HG02588 (cell line): Measurements from ENCODE around the gene HES4.
A peak's percentile ranks its signal among the peaks of the same experiment; 100 is the strongest.

Experiments
- ATAC-seq: cut with Tn5 transposase; IDR thresholded peaks from one replicate; pipeline ENCODE4 v1.9.1; 2021; ENCODE audit warnings: mild to moderate bottlenecking, moderate library complexity; ENCODE audit not compliant: unreplicated experiment

Gene HES4, protein sequence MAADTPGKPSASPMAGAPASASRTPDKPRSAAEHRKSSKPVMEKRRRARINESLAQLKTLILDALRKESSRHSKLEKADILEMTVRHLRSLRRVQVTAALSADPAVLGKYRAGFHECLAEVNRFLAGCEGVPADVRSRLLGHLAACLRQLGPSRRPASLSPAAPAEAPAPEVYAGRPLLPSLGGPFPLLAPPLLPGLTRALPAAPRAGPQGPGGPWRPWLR

DNA sequence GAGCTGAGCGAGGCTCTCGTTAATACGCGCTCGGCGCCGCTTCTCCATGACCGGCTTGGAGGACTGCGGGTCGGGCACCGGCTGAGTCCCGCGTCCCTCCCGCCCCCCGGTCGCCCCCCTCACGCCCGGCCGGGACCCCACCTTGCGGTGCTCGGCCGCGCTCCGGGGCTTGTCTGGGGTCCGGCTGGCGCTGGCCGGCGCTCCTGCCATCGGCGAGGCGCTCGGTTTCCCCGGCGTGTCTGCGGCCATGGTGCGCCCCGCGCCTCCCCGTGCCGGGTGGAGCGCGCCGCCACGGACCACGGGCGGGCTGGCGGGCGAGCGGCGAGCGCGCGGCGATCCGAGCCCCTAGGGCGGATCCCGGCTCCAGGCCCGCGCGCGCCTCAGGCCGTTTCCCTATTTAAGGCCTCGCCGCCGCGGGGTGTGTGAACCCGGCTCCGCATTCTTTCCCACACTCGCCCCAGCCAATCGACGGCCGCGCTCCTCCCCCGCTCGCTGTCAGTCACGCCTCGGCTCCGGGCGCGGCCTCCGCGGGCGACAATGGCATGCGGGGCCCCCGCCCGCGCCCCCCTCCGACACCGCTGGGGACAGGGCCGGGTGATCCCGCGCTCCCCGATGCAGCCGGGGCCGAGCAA is at the start of gene HES4:
Gene HES4, minus strand, starts transcription at position 373 of the 632 bp plus-strand sequence. Its CDS starts 124 bp downstream, at position 249.
- ATAC-seq, result no peak

DNA sequence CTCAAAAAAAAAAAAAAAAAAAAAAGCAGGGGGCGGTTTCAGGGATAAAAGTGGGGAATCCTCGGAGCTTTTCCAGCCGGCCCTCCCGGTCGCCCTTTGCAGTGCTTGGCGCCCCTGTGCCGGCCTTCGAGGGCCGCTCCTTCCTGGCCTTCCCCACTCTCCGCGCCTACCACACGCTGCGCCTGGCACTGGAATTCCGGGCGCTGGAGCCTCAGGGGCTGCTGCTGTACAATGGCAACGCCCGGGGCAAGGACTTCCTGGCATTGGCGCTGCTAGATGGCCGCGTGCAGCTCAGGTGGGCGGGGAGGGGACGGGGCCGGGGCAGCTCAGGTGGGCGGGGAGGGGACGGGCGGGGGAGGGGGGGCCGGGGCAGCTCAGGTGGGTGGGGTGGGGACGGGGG is 48.9 kb upstream of the HES4 start:
- ATAC-seq, result no peak

DNA sequence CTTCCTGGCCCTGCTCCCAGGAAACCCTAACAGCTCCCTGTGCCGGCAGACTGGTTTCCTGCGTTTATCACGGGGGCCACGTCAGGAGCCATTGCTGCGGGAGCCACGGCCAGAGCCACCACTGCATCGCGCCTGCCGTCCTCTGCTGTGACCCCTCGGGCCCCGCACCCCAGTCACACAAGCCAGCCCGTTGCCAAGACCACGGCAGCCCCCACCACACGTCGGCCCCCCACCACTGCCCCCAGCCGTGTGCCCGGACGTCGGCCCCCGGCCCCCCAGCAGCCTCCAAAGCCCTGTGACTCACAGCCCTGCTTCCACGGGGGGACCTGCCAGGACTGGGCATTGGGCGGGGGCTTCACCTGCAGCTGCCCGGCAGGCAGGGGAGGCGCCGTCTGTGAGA is 48.1 kb upstream of the HES4 start:
- no peak for ATAC-seq

DNA sequence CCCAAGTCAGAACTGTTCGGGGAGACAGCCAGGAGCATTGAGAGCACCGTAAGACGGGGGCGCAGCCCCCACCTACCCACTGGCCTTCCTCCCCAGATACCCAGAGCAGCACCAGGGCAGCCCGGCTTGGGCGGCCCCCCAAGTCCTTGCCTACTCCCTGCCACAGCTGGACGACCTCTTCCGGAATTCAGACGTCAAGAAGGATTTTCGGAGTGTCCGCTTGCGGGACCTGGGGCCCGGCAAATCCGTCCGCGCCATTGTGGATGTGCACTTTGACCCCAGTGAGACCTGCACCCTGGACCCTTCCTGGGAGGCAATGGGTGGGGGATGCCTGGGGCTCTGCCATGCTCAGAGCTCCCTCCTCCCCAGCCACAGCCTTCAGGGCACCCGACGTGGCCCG is 47.5 kb upstream of the HES4 start:
- ATAC-seq, result no peak

DNA sequence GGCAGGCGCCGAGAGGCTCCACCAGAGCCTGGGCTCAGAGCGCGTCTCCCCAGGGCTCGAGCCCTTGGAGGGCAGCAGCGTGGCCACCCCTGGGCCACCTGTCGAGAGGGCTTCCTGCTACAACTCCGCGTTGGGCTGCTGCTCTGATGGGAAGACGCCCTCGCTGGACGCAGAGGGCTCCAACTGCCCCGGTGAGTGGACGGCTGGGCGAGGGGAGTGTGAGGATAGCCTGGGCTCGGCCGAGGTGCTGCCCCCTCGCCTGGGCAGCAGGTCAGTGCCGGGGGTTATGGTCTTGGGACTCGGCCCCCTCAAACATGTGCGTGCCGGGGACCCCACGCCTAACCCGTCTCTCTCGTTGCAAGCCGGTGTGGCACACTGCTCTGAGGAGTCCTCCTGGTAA is 46.9 kb upstream of the HES4 start:
- ATAC-seq, result no peak

DNA sequence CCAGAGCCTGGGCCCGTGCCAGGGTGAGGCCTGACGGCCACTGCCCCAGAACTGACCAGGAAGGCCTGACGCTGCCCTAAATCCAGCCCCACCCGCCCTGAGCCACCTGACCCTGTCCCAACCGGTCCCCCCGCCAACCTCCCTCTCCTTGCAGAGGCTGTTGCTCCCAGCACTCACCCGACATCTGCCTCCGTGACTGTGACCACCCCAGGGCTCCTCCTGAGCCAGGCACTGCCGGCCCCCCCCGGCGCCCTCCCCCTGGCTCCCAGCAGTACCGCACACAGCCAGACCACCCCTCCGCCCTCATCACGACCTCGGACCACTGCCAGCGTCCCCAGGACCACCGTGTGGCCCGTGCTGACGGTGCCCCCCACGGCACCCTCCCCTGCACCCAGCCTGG is 46.3 kb upstream of the HES4 start:
- ATAC-seq, result no peak

DNA sequence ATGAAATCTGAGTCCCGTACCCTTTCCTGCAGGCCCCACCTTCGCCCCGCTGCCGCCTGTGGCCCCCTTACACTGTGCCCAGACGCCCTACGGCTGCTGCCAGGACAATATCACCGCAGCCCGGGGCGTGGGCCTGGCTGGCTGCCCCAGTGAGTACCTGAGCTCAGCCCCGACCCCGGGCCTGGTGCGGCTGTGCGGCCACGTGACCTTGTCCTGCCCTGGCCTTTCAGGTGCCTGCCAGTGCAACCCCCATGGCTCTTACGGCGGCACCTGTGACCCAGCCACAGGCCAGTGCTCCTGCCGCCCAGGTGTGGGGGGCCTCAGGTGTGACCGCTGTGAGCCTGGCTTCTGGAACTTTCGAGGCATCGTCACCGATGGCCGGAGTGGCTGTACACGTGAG is 45.2 kb upstream of the HES4 start:
- no peak for ATAC-seq

DNA sequence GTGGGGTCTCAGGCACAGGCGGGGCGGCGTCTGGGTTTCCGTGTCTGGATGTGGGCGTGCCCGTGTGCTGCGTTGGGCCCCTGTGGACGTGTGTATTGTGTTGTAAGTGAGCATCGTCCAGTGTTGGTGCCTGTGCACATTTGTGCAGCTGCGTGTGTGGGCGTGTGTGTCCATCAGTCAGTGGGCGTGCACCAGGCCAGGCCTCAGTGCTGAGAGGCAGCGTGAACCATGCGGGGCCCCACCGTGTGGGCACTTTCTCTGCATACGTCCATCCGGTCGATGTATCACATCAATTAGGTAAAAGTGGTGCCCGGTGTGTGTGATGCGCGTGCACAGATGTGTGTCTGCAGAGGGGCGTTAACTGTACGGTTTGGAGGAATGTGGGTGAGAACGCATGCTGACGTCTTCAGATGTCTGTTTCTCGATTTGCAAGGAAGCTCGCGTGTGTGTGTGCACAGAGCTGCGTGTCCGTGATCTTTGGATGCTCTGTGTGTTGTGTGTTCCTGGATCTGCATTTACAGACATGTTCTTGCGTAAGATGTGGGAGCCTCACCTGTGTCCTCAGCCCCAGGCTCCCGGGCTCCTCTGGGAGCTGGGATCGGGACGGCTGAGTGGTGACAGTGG is 44.7 kb upstream of the HES4 start:
- no peak for ATAC-seq

DNA sequence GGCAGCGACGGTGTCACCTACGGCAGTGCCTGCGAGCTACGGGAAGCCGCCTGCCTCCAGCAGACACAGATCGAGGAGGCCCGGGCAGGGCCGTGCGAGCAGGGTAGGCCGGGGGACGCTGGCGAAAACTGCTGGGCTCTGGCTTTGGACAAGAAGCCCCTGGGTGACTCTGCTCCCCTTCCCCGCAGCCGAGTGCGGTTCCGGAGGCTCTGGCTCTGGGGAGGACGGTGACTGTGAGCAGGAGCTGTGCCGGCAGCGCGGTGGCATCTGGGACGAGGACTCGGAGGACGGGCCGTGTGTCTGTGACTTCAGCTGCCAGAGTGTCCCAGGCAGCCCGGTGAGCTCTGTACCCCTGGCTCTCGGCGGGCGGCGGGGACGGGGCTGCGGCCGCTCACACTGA is 44.0 kb upstream of the HES4 start:
- ATAC-seq, result no peak

DNA sequence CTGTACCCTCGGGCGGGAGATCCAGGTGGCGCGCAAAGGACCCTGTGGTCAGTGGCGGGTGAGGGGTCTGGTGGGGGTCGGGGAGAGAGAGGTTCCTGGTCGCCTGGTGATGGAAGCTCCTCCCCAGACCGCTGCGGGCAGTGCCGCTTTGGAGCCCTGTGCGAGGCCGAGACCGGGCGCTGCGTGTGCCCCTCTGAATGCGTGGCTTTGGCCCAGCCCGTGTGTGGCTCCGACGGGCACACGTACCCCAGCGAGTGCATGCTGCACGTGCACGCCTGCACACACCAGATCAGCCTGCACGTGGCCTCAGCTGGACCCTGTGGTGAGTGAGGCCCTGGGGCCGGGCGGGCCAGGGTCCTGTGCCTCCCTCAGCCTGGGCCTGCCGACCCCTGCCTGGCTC is 43.5 kb upstream of the HES4 start:
- ATAC-seq, result no peak

DNA sequence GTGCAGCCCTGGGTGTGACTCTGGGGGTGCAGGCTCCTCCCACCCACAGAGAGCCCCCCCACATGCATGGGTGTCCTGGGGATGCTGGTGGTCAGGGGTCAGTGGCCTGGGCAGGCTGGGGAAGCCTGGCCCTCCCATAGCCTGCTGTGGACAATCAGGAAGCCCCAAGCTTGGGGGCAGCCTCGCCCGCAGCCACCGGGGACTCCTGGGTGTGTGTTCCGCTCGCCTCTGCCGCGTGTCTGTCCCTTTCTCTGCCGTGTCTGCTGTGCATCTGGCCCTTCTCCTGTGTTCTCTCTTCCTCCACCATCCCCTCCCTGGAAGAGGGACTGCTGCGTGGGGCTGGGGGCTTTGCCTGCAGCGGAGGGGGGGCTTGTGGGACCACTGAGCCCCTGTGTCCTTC is 42.9 kb upstream of the HES4 start:
- no peak for ATAC-seq

DNA sequence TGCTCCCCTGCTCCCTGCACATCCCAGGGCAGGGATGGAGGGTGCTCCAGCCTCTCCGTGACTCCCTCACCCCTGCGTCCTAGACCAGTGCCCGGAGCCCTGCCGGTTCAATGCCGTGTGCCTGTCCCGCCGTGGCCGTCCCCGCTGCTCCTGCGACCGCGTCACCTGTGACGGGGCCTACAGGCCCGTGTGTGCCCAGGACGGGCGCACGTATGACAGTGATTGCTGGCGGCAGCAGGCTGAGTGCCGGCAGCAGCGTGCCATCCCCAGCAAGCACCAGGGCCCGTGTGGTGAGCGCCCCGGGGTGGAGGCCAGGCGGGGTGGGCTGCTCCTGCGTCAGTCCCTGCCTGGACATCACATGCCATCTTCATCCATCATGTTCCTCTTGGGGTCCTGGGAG is 42.0 kb upstream of the HES4 start:
- no peak for ATAC-seq

DNA sequence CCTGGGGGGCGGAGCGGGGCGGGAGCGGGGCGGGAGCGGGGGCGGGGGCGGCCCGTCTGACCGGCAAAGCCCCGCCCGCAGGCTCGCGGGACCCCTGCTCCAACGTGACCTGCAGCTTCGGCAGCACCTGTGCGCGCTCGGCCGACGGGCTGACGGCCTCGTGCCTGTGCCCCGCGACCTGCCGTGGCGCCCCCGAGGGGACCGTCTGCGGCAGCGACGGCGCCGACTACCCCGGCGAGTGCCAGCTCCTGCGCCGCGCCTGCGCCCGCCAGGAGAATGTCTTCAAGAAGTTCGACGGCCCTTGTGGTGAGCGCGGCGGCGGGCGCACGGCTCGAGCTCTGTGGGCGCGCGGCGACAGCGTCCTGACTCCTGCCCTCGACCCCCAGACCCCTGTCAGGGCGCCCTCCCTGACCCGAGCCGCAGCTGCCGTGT is 41.2 kb upstream of the HES4 start:
- no peak for ATAC-seq

DNA sequence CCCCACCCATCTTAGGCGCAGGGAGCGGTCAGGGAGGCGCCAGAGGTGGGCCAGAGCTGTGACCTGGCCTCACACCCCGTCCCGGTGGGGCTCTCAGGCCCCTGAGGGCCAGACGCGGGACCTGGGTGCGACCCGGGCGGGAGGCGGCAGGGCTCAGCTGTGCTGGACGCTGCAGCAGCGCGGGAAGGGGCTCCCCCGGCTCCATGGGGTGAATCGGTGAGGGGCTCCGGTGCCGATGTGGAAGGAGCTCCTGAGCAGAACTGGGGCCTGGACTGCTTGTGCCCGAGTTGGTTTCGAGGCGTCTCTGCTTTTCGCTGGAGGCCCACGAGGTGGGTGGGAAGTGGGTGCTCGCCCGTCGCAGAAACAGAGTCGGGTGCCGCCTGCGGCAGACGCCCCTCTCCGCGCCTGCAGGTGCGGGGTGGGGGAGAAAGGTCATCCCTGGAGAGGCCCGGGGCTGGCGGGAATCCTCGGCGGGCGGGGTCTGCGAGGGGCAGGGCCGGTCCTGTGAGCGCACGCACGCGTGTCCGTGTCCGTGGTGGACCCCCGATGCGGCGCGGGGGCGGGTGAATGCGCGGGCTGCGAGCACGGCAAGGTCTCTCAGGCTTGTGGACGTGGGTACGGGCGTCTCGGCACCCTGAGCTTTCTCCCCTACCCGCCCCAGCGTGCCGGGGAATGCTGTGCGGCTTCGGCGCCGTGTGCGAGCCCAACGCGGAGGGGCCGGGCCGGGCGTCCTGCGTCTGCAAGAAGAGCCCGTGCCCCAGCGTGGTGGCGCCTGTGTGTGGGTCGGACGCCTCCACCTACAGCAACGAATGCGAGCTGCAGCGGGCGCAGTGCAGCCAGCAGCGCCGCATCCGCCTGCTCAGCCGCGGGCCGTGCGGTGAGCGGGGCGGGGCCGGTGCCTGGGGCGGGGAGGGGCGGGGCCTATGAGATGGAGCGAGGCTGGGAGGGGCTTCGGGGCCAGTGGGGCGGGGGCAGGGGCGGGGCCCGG is 40.4 kb upstream of the HES4 start:
- ATAC-seq, result no peak

DNA sequence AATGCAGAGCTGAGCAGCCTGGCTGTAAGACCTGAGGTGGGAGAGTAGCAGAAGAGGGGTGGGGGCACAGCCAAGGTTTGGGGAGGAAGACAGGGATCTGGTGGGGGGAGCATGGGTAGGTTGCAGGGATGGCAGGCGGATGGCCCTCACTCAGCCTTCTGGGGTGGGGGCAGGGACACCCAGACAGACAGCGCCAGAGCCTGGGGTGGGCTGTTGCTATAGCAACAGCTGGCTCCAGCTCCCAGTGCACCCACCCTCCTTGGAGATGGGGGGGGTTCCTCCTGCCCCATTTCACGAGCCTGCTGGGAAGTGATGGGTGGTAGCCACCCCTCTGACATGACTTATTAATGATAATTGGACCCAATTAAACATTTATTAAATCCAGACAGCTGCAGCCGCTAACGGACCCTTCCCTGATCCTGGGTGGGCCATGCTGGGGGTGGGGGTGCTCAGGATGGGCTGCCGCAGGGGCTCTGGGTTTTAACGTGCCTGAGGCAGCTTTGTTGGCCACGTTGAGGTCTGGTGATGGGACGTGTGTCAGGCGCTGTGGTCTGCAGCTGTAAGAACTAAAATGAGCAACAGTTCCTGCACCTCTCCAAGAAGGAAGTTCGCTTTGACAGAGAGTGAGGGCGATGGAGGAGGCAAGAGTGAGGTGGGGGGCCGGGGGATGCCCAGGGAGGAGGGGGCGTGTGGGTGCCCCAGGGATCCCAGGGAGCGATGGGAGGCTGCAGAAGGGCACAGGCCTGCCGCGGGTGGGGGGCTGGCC is 39.4 kb upstream of the HES4 start:
- ATAC-seq, result no peak

DNA sequence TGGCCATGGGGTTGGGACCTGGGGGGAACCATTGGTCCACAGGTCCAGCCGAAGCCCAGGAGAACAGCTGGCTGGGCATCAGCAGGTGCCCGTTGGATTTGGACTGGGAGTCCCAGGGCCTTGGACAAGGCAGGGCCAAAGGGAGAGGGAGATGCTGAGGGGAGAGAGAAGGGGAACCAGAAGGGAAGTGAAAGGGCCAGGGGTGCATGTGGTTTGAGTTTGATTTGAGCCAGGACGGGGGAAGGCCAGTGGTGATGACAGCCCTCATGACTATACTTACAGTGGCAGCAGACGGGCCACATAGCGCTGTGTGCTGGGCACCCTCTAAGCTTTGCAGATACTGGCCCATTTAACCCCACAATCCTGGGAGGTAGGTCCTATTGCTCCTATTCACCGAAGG is 38.8 kb upstream of the HES4 start:
- ATAC-seq, result peak; percentile 53

DNA sequence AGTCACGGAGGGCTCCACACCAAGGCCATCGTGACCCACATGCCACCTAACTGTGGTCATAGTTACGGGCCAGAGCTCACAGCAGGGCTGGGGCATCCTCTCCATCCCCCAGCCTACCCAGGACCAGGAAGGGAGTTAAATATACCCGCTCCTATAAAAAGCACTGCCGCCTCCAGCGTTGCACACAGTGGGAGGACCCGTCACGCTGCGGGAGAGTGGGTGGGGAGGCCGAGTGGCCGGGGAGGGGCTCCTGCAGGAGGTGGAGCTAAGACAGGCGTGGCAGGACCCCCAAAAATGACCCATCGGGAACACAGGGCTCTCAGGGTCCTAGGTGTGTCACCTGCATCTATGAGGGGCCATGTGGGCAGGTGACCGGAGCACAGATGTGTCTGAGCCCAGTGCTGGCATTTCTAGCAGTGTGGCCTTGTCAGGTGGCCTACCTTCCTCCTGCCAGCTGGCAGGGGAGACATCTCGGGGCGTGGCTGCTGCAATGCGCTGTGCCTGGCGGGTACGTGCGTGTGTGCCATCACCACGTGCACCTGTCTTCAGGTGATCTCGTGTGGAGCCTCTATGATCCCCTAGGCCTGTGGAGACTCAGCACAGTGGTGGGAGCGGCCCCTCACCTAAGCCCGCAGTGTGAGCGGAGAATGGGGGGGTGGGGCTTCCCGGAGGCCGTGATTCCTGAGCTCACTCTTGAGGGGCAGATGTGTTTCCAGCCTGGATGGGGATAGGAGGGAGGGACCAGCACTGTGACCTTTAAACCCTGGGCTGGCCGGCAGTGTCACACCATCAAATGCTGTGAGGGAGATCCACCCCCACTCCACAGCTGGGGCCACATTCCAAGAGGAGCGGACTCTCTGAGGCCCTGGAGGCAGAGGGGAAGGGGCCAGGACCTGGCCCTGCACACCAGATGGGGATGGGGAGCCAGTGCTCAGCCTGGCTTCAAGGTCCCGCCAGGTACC is 37.8 kb upstream of the HES4 start:
- no peak for ATAC-seq

DNA sequence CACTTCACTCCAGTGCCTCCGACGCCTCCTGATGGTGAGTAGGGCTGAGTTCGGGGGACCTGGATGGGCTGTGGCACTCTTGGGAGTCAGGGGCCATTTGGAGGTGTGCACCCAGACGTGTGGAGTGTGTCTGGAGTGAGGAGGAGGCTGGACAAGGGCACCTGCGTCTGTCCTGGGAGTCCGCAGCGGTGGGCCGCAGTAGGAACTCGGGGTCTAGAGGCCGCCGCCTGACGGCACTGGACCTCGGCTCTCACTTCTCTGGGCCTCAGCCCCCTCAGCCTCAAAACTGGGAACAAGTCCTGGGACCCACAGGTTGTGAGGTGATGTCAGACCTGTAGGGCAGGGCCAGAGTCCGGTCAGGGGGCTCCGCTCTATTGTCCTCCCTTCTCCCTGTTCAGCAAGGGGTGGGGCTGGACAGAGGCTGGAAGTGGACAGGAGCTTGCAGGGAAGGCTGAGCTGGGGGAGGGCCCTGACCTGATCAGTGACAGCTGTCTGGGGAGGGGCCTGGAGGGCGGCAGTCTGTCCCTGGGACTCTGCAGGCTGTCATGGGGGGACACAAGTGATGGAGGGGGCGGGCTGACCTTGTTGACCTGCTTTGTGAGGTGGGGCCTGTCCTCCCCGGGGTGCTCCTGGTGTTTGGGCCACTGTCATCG is 35.5 kb upstream of the HES4 start:
- no peak for ATAC-seq

DNA sequence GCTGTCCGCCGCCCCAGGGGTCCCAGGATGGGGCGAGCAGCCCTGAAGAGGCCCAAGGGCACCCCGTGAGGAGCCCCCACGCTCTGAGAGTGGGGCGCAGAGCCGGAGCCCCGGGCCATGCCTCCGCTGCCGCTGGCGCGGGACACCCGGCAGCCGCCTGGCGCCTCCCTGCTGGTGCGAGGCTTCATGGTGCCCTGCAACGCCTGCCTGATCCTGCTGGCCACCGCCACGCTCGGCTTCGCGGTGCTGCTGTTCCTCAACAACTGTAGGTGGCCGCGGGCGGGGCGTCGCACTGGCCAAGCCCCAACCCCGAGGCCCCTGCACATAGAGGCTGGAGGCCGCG is 34.5 kb upstream of the HES4 start:
- ATAC-seq, result no peak
